Retinal pigment epithelial cell (primary cell): Measurements from ENCODE around the gene TBL3.

Experiments
- DNase-seq: peaks from one replicate; pipeline ENCODE4 v3.0.0-alpha.2; 2010; ENCODE audit warnings: low read depth
- H3K4me3 ChIP-seq: 2 replicates; pipeline ENCODE4 v1.5.1; 2011; ENCODE audit warnings: mild to moderate bottlenecking, low read length, control low read depth, moderate library complexity
- TF ChIP-seq, protein P1 (sequence below): conservative IDR thresholded peaks from 2 replicates; pipeline ENCODE4 v1.5.1; 2011; ENCODE audit warnings: low read depth, low read length, control low read depth, inconsistent platforms

The TBL3 gene

GRCh38 chr16:1976951-1977874 is 5.4 kb downstream of the TBL3 start:
- TF ChIP-seq, protein P1, sequence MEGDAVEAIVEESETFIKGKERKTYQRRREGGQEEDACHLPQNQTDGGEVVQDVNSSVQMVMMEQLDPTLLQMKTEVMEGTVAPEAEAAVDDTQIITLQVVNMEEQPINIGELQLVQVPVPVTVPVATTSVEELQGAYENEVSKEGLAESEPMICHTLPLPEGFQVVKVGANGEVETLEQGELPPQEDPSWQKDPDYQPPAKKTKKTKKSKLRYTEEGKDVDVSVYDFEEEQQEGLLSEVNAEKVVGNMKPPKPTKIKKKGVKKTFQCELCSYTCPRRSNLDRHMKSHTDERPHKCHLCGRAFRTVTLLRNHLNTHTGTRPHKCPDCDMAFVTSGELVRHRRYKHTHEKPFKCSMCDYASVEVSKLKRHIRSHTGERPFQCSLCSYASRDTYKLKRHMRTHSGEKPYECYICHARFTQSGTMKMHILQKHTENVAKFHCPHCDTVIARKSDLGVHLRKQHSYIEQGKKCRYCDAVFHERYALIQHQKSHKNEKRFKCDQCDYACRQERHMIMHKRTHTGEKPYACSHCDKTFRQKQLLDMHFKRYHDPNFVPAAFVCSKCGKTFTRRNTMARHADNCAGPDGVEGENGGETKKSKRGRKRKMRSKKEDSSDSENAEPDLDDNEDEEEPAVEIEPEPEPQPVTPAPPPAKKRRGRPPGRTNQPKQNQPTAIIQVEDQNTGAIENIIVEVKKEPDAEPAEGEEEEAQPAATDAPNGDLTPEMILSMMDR, result no peak
- DNase-seq, result no peak
- H3K4me3 ChIP-seq, result no peak overlapping the region

DNA sequence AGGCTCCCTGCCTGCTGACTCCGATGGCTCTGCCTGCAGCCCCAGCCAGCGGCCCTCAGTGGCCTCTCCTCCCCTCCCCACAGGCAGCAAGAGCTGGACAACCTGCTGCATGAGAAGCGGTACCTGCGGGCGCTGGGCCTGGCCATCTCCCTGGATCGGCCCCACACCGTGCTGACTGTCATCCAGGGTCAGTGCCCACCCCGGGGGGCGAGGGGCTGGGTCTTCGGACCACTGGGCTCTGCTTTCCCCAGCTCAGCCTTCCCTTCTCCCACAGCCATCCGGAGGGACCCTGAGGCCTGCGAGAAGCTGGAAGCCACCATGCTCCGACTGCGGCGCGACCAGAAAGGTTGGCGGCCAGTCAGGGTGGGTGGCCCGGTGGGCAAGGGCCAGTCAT is 6.0 kb downstream of the TBL3 start:
- no peak for DNase-seq
- TF ChIP-seq, protein P1, result no peak
- H3K4me3 ChIP-seq, result no peak overlapping the region

GRCh38 chr16:1978476-1979120 is 6.7 kb downstream of the TBL3 start:
- H3K4me3 ChIP-seq, result no peak overlapping the region
- TF ChIP-seq, protein P1, result no peak
- DNase-seq, result no peak

- DNase-seq, result no peak
- TF ChIP-seq, protein P1, result no peak
- no peak overlapping the region for H3K4me3 ChIP-seq
Measured at GRCh38 chr16:1979271-1980029, 7.6 kb downstream of the TBL3 start.

DNA sequence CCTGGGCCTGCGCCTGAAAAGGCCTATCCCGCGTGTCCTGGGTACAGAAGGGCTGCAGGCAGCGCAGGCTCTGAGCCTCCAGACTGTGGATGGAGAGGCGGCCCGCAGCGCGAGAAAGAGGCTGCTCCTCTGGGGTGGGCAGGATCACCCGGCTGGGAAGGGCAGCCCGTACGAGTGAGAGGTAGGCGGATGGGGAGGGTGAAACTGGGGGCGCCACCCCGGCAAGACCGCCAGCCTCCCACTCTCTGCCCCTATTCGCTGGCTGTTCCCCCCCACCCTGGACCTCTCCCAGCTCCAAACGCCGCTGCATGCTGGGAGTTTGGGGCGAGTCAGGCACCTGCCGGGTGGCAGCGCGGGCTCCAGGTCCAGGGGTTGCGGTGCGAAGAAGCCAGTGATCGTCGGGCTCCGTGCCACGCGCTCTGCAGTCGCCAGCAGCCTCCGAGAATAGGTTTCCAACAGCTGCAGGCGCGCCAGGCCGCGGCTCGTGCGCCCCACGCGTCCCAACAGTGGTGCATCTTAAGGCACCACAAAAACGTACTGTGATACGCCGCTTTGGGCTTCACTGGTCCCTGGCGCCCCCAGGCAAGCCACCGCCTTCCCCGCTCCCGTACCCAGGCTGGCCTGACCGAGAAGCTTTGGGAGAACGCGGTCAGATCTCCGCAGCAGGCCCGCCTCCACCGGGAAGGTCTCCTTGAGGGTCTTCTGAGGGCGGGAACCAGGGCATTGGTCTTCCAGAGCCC is 8.3 kb downstream of the TBL3 start:
- H3K4me3 ChIP-seq, result no peak overlapping the region
- DNase-seq, result no peak
- TF ChIP-seq, protein P1, result no peak

DNA sequence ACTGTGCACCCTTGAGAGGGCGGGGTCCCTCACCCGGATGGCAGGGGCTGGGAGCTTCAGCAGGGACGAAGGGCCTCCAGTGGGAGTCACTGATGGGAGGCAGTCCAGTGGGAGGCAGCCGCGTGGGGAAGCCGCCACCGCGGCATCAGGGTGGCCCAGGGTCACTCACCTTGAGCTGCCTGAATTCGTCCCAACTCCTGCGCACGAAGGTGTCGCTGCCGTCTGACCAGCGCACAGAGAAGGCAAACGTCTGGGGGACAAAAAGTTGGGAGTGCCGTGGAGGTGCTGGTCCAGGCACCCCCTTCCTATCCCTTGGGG is 8.9 kb downstream of the TBL3 start:
- TF ChIP-seq, protein P1, result no peak
- DNase-seq, result no peak
- H3K4me3 ChIP-seq, result no peak overlapping the region
